GM12892 (cell line): ENCODE data around the gene CHST15.

Source experiments
- POLR2A ChIP-seq: IDR thresholded peaks from 2 replicates; pipeline ENCODE4 v1.6.1; 2011; ENCODE audit warnings: low read depth, low read length, control low read depth
- POLR2AphosphoS5 ChIP-seq: IDR thresholded peaks from 2 replicates; pipeline ENCODE4 v1.6.1; 2011; ENCODE audit warnings: low read depth, low read length, control low read depth

DNA sequence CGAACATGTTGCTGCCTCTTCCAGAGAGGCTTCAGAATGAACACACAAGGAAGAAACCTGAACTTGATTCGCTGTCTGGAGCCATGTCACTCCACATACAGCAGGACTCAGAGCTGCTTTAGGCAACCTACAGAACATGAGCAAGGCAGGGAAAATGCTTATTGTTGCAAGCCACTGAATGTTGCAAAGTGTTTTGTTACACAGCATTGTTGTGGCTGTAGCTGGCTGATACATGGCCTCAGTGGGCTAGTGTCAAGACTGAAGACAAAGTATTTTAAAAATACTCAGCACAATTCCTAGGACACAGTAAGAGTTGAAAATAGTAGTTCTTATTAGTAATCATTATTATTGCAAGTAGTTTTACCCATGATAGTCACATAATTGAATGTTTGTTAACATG lies 3.1 kb upstream of the CHST15 start:
- TF ChIP-seq POLR2AphosphoS5, result no peak
- TF ChIP-seq POLR2A, result no peak
